ENCODE data around the gene SCARF2. TPM values are rescaled to one million over a fixed set of nuclear protein-coding genes. Genes with fewer than 3 reads are reported as not detected.
A peak's percentile ranks its signal among the peaks of the same experiment; 100 is the strongest.

SCARF2 gene
- total and polyA plus RNA-seq, 12 donors, result 1.8 to 5.3 (median 3.3) TPM

DNA sequence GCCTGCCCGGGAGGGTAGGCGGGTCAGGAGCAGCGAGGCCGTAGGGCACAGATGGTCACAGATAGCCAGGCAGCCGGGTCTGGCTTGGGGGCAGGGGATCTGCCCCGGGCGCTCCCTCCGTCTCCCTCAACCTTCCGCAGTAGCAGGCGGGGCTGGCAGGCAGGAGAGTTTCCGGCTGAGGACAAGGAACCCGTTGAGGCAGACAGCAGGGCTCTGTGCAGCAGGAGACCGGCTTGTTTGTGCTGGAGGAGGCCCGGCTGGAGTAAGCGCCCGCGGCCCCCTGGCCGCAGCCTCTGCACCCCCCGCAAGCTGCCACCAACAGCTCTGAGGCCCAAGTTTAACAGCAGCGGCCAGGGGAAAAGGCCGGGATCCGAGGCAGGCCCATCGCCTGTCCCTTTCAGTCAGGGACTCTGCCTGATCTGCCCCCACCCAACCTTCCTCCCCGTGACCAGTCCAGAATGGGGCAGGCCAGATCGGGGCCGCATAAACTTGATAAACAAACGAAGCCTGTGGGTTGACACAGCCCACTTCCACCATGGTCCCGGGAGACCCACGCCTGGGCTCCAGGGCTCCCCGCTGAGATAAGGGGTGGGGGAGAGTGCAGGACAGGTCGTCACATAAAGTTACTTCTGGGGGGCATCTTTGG is 13.6 kb downstream of the SCARF2 start:
- TF ChIP-seq, protein P1, sequence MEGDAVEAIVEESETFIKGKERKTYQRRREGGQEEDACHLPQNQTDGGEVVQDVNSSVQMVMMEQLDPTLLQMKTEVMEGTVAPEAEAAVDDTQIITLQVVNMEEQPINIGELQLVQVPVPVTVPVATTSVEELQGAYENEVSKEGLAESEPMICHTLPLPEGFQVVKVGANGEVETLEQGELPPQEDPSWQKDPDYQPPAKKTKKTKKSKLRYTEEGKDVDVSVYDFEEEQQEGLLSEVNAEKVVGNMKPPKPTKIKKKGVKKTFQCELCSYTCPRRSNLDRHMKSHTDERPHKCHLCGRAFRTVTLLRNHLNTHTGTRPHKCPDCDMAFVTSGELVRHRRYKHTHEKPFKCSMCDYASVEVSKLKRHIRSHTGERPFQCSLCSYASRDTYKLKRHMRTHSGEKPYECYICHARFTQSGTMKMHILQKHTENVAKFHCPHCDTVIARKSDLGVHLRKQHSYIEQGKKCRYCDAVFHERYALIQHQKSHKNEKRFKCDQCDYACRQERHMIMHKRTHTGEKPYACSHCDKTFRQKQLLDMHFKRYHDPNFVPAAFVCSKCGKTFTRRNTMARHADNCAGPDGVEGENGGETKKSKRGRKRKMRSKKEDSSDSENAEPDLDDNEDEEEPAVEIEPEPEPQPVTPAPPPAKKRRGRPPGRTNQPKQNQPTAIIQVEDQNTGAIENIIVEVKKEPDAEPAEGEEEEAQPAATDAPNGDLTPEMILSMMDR (IDR thresholded peaks at IDR 0.05), result no peak
- DNase-seq, result no peak
- peak overlapping the region in 4 of 10 donors; percentile 13 to 39 (median 30) for H3K4me3 ChIP-seq
- H3K27ac ChIP-seq, result peak overlapping the region in 8 of 10 donors; percentile 13 to 78 (median 56)
- ATAC-seq, result peak in 7 of 8 donors; percentile 4 to 29 (median 12)
- no peaks in the 10 kb centered on the region for H3K9me3 ChIP-seq
- H3K27me3 ChIP-seq, result peaks cover 0 to 51% (median 0%) of the 10 kb centered on the region in 7 donors
- peaks cover 14 to 35% (median 24%) of the 10 kb centered on the region in 9 donors for H3K4me1 ChIP-seq
- 51 to 61% methylated on average over 31 of the region's 31 CpGs for WGBS, 2 donors
- H3K36me3 ChIP-seq, result peaks cover 0 to 33% (median 0%) of the 10 kb centered on the region in 9 donors
- intact Hi-C loops (cut with DNase I), result loop anchor here in 3 of 10 donors (5.0 to 10.0 kb wide), 3 partner anchors 33 to 141 kb away; partner anchors contain the start of gene KLHL22 (in 1 of the 3)

DNA sequence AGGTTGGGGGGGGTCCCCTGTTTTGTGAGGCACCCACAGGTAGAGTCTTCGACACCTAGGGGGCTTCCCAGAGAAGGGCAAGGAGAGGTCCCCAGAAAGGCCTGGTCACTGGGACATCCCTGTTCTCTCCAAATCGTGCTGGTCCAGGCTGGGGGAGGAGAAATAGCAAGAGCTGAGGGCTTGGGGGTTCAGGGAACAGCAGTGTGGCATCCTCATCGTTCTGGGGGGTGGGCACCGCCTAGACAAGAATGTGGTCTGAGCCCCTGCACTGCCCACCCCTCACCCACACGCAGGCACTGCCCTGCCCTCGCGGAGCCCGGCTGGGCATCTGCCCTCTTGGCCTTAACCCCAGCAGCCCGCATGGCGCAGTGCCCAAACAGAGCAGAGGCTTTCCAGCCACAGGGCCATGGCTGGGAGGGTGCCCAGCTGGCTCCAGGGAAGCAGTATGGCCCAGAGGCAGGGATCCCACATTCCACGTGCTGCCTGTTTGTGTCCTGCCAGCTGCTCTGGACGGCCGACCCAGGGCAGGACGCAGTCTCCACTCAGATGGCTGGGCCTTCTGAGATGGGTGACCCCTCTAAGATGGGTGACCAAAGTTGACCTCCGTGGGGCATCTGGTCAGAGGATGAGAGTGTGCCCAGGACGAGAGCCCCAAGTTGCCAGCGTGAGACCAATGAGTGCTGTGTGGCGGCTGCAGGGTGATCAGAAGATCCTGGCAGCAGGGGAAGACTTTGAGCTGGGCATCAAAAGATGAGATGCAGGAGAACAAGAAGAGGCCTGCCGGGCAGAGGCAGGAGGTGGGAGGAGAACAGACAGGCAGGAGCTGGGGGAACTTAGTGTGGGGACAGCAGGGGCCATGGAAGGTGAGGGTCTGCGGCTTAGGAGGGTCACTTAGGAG is 14.4 kb downstream of the SCARF2 start:
- Histone ChIP-seq H3K4me1 (peaks cover 14 to 37% (median 27%) of the 10 kb centered on the region in 9 donors), H3K27ac (peak overlapping the region in 6 of 10 donors; percentile 13 to 78 (median 60)), H3K4me3 (no peak overlapping the region), H3K9me3 (no peaks in the 10 kb centered on the region), H3K27me3 (peaks cover 0 to 44% (median 0%) of the 10 kb centered on the region in 7 donors), H3K36me3 (peaks cover 0 to 25% (median 0%) of the 10 kb centered on the region in 9 donors)
- DNase-seq (peak; percentile 72 to 86), ATAC-seq (peak; percentile 53 to 87 (median 73))
- WGBS, 2 donors, result 47 to 53% methylated on average over 20 of the region's 20 CpGs
- intact Hi-C loops (cut with DNase I), result loop anchor here in 3 of 10 donors (5.0 to 10.0 kb wide), 3 partner anchors 34 to 142 kb away; partner anchors contain the start of gene KLHL22 (in 1 of the 3)
- TF ChIP-seq, protein P1 (IDR thresholded peaks at IDR 0.05), result no peak

DNA sequence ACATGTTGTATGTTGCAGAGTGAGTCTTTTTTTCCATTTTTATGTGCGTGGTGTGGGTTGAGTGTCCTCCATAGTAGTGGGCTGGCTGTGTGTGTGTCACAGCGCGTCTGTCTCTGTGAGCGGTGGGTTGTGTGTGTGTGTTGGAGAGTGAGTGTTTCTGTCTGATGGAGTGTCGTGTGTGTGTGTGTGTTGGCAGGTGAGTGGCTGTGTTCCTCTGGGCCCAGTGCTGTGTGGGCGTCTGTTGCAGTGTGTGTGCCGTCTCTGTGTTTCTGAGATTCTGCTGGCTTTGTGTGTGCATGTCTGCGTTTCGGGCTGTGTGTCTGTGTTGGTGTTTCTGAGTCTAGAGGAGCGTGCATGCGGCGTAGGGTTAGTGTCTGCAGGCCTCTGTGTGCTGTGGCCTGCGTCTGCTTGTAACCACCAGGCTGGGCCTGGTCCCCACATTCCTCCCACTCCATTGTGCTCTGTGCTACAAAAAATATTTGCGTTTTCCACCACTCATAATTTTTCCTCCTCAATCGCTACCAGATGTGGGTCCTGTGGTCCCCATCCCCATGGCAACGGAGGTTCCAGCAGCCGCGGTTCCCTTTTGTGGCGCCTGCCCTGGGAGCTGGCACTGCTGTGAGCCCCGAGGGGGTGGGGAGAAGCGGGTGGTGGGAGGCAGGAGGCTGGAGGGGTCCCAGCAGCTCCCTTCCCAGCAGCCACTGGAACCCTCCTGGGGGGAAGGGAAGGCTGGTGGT is 15.2 kb downstream of the SCARF2 start:
- peaks cover 0 to 37% (median 0%) of the 10 kb centered on the region in 7 donors for H3K27me3 ChIP-seq
- intact Hi-C loops (cut with DNase I), result loop anchor here in 3 of 10 donors (5.0 to 10.0 kb wide), 3 partner anchors 35 to 142 kb away; partner anchors contain the start of gene KLHL22 (in 1 of the 3)
- no peaks in the 10 kb centered on the region for H3K9me3 ChIP-seq
- no peak overlapping the region for H3K4me3 ChIP-seq
- ATAC-seq, result no peak
- H3K36me3 ChIP-seq, result peaks cover 0 to 17% (median 0%) of the 10 kb centered on the region in 9 donors
- 63 to 70% methylated on average over 21 of the region's 21 CpGs for WGBS, 2 donors
- TF ChIP-seq, protein P1 (IDR thresholded peaks at IDR 0.05), result no peak
- peaks cover 14 to 42% (median 28%) of the 10 kb centered on the region in 9 donors for H3K4me1 ChIP-seq
- peak overlapping the region in 3 of 10 donors; percentile 7 to 22 (median 15) for H3K27ac ChIP-seq
- DNase-seq, result no peak

Measured in heart right ventricle (tissue), 16 donors.